ENCODE results near the gene MLIP. TPM values are rescaled to one million over a fixed set of nuclear protein-coding genes. Genes with fewer than 3 reads are reported as not detected.

Gene MLIP
- total and polyA plus RNA-seq, 2 experiments from 2014 or later: not detected

- DNase-seq (ENCODE audit: low spot score): peak; percentile 15
- no peaks in the 10 kb centered on the region for H3K27me3 ChIP-seq (ENCODE audit: insufficient read depth)
- H3K4me3 ChIP-seq: no peak overlapping the region
- H3F3A ChIP-seq (replicated peaks; ENCODE audit: low read depth): no peaks in the 10 kb centered on the region
- H3K4me2 ChIP-seq: no peak overlapping the region
- H3K9me2 ChIP-seq (ENCODE audit: insufficient read depth): no peaks in the 10 kb centered on the region
- Mint-ChIP-seq H3K4me1 (peaks cover 12% of the 10 kb centered on the region), H3K27me3 (ENCODE audit: insufficient read depth, low read depth, poor library complexity) (no peaks in the 10 kb centered on the region), H3K36me3 (ENCODE audit: low read depth) (no peaks in the 10 kb centered on the region), H3K9me3 (no peaks in the 10 kb centered on the region), H3K27ac (no peak overlapping the region), H3K4me3 (no peak overlapping the region)
- H3K4me1 ChIP-seq (ENCODE audit: insufficient read depth): no peaks in the 10 kb centered on the region
- 0 out of 2 replicates have a peak overlapping the region, but pooled peaks have one; percentile 21 for H2AFZ ChIP-seq
- H4K20me1 ChIP-seq (replicated peaks; ENCODE audit: insufficient read depth): no peaks in the 10 kb centered on the region
- no peak for ATAC-seq
- no peaks in the 10 kb centered on the region for H3K36me3 ChIP-seq (ENCODE audit: insufficient read depth)
- TF ChIP-seq JUNB (IDR thresholded peaks at IDR 0.05; ENCODE audit: unreplicated experiment): no peak
- TF ChIP-seq, protein P1, sequence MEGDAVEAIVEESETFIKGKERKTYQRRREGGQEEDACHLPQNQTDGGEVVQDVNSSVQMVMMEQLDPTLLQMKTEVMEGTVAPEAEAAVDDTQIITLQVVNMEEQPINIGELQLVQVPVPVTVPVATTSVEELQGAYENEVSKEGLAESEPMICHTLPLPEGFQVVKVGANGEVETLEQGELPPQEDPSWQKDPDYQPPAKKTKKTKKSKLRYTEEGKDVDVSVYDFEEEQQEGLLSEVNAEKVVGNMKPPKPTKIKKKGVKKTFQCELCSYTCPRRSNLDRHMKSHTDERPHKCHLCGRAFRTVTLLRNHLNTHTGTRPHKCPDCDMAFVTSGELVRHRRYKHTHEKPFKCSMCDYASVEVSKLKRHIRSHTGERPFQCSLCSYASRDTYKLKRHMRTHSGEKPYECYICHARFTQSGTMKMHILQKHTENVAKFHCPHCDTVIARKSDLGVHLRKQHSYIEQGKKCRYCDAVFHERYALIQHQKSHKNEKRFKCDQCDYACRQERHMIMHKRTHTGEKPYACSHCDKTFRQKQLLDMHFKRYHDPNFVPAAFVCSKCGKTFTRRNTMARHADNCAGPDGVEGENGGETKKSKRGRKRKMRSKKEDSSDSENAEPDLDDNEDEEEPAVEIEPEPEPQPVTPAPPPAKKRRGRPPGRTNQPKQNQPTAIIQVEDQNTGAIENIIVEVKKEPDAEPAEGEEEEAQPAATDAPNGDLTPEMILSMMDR (conservative IDR thresholded peaks at IDR 0.05; ENCODE audit: low read depth in 2 of 2): no peak
- no peak for TF ChIP-seq POLR2AphosphoS5 (IDR thresholded peaks at IDR 0.05; ENCODE audit: low read depth)
- TF ChIP-seq, protein P2, sequence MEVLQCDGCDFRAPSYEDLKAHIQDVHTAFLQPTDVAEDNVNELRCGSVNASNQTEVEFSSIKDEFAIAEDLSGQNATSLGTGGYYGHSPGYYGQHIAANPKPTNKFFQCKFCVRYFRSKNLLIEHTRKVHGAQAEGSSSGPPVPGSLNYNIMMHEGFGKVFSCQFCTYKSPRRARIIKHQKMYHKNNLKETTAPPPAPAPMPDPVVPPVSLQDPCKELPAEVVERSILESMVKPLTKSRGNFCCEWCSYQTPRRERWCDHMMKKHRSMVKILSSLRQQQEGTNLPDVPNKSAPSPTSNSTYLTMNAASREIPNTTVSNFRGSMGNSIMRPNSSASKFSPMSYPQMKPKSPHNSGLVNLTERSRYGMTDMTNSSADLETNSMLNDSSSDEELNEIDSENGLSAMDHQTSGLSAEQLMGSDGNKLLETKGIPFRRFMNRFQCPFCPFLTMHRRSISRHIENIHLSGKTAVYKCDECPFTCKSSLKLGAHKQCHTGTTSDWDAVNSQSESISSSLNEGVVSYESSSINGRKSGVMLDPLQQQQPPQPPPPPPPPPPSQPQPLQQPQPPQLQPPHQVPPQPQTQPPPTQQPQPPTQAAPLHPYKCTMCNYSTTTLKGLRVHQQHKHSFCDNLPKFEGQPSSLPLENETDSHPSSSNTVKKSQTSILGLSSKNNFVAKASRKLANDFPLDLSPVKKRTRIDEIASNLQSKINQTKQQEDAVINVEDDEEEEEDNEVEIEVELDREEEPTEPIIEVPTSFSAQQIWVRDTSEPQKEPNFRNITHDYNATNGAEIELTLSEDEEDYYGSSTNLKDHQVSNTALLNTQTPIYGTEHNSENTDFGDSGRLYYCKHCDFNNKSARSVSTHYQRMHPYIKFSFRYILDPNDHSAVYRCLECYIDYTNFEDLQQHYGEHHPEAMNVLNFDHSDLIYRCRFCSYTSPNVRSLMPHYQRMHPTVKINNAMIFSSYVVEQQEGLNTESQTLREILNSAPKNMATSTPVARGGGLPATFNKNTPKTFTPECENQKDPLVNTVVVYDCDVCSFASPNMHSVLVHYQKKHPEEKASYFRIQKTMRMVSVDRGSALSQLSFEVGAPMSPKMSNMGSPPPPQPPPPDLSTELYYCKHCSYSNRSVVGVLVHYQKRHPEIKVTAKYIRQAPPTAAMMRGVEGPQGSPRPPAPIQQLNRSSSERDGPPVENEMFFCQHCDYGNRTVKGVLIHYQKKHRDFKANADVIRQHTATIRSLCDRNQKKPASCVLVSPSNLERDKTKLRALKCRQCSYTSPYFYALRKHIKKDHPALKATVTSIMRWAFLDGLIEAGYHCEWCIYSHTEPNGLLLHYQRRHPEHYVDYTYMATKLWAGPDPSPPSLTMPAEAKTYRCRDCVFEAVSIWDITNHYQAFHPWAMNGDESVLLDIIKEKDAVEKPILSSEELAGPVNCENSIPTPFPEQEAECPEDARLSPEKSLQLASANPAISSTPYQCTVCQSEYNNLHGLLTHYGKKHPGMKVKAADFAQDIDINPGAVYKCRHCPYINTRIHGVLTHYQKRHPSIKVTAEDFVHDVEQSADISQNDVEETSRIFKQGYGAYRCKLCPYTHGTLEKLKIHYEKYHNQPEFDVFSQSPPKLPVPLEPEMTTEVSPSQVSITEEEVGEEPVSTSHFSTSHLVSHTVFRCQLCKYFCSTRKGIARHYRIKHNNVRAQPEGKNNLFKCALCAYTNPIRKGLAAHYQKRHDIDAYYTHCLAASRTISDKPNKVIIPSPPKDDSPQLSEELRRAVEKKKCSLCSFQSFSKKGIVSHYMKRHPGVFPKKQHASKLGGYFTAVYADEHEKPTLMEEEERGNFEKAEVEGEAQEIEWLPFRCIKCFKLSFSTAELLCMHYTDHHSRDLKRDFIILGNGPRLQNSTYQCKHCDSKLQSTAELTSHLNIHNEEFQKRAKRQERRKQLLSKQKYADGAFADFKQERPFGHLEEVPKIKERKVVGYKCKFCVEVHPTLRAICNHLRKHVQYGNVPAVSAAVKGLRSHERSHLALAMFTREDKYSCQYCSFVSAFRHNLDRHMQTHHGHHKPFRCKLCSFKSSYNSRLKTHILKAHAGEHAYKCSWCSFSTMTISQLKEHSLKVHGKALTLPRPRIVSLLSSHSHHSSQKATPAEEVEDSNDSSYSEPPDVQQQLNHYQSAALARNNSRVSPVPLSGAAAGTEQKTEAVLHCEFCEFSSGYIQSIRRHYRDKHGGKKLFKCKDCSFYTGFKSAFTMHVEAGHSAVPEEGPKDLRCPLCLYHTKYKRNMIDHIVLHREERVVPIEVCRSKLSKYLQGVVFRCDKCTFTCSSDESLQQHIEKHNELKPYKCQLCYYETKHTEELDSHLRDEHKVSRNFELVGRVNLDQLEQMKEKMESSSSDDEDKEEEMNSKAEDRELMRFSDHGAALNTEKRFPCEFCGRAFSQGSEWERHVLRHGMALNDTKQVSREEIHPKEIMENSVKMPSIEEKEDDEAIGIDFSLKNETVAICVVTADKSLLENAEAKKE (CRISPR knock-in tag; IDR thresholded peaks at IDR 0.05): no peak
- TF ChIP-seq REST (IDR thresholded peaks at IDR 0.05; ENCODE audit: unreplicated experiment): no peak
- TF ChIP-seq ZNF331 (CRISPR knock-in tag; IDR thresholded peaks at IDR 0.05; ENCODE audit: low read depth): no peak
- no peak for TF ChIP-seq NANOG (IDR thresholded peaks at IDR 0.05; ENCODE audit: borderline replicate concordance)
- no peak for TF ChIP-seq ZNF114 (CRISPR knock-in tag; IDR thresholded peaks at IDR 0.05)
- TF ChIP-seq CREB1 (CRISPR knock-in tag; IDR thresholded peaks at IDR 0.05; ENCODE audit: low read depth): no peak
- TF ChIP-seq ETS1 (IDR thresholded peaks at IDR 0.05): no peak
- H3K27ac ChIP-seq (ENCODE audit: low read depth): no peak overlapping the region
- no peaks in the 10 kb centered on the region for H3K79me2 ChIP-seq (replicated peaks; ENCODE audit: insufficient read depth)
Observed at GRCh38 chr6:54109586-54109985, 1.7 kb upstream of the MLIP start.
